HPDE6-E6E7 (cell line): ENCODE measurements around the gene DPPA3.
"Not testable (repeated sequence)": the region's sequence is repeated elsewhere in the genome, so short reads cannot be mapped to it uniquely, and the experiment has no call there.

Experiments
- DNase-seq: peaks from one replicate; pipeline ENCODE4 v3.0.0; 2011; ENCODE audit warnings: missing footprints; ENCODE audit errors: extremely low spot score

The DPPA3 gene

DNA sequence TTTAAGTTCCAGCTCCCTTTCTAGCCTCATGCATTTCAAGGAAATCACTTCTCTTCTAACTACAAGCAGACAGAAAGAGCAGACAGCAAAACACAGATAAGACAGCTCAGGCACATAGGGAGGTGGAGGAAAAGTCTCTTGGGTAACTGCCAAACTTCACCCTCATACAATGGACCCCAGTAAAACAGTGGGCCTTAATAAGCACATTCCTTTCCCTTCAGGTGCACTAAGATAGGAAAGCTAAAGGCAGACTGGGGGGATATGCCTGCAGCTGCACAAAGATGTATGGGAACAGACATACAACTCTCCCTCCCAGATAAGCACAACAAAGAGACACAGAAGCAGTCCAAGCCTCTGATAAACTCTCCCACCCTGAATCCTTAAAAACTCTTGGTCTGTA is 19.8 kb downstream of the DPPA3 start:
- not testable (repeated sequence) for DNase-seq

DNA sequence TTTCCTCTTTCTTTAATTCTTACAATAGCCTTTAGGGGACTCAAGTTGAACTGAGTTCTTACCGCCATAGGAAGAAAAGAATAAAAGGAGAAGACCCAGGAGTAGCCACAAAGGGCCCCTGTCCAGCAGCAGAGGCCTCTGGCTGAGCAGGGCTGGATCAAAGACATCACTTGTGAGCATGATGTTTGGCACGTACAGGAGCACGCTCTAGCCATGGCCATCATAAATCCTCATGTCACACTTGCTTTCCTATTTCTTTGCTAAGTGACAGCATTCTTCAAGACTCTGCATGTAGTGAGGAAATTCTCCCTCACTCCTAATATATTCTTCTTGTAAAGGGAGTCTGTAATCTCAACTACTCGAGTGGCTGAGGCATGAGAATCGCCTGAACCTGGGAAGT is 20.3 kb downstream of the DPPA3 start:
- no peak for DNase-seq

DNA sequence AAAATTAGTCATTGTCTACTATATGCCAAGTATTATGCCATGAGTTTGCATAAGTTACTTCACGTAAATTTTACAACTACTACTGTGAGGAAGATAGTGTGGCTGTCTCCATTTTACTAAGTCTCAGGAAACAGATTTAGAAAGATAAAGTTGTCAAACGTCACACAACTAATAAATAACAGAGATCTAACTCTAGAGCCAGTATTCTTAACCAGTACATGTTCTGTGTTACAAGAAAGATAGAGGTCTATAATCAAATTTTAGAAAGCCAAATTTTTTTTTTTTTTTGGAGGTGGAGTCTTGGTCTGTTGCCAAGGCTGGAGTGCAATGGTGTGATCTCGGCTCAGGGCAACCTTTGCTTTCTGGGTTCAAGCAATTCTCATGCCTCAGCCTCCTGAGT is 21.8 kb downstream of the DPPA3 start:
- no peak for DNase-seq

- no peak for DNase-seq
These were observed 36.0 kb downstream of the DPPA3 start, which contains the start of gene CLEC4C for GRCh38 chr12:7747246-7747645. Gene CLEC4C (minus strand): TSS chr12:7747375. CDS start chr12:7747348, 27 bp downstream.

DNA sequence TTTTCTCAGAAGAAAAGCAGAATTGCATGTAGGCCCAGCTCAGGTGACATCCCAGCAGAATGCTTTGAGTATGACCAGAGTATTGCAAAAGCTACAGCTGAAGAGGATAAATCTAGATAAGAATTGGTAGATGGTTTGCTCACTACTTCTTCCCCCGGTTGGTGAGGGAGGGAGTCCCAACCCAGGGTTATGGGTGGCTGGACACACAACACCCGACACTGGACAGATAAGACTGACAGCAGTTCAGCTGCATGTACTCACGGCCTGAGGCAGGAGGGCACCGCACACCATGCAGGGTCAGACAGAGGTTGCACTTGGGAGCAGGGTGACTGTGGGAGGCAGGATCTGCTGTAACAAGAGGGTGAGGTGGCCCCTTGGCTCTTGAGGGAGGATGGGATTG is 37.6 kb downstream of the DPPA3 start:
- no peak for DNase-seq

DNA sequence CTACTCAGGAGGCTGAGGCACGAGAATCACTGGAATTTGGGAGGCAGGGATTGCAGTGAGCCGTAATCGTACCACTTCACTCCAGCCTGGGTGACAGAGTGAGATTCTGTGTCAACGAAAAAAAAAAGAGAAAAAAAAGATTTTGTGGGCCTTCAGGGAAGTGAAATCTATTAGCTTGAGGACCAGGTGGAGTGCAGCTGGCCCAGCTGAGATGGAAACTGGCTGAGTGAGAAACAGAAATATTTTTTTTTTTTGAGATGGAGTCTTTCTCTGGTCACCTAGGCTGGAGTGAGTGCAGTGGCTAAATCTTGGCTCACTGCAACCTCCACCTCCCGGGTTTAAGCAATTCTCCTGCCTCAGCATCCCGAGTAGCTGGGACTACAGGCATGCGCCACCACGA is 38.2 kb downstream of the DPPA3 start:
- no peak for DNase-seq

GRCh38 chr12:7750350-7750749 is 39.1 kb downstream of the DPPA3 start:
- DNase-seq: no peak

DNA sequence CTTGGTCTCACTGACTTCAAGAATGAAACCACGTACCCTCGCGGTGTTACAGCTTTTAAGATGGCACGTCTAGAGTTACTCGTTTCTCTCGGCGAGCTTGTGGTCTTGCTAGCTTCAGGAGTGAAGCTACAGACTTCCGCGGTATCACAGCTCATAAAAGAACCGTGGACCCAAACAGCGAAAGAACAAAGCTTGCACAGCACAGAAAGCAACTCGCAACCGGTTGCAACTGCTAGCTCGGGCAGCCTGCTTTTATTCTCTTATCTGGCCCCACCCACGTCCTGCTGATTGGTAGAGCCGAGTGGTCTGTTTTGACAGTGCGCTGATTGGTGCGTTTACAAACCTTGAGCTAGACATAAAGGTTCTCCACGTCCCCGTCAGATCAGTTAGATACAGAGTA is 40.2 kb downstream of the DPPA3 start:
- no peak for DNase-seq

GRCh38 chr12:7751941-7752922 is 41.0 kb downstream of the DPPA3 start:
- not testable (repeated sequence) for DNase-seq

- DNase-seq: not testable (repeated sequence)
These were observed 44.4 kb downstream of the DPPA3 start for GRCh38 chr12:7755668-7756067.

- no peak for DNase-seq
These were observed 45.8 kb downstream of the DPPA3 start for GRCh38 chr12:7756993-7757392.

DNA sequence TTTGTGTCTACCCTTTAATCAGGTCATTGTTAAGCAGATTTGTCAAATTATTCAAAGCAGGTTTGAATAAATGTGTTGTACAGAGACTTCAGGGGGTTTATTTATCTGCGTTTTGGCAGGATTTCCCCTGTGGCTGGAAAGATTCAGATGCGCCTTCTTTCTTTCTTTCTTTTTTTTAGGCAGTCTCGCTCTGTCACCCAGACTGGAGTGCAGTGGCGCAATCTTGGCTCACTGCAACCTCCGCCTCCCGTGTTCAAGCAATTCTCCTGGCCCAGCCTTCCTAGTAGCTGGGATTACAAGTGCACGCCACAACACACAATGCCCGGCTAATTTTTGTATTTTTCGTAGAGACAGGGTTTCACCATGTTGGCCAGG is 47.5 kb downstream of the DPPA3 start:
- no peak for DNase-seq
